Measurements from ENCODE around the gene HES5.
"Not testable (repeated sequence)": the region's sequence is repeated elsewhere in the genome, so short reads cannot be mapped to it uniquely, and the experiment has no call there.

The HES5 gene

GRCh38 chr1:2573250-2573920 is 43.3 kb upstream of the HES5 start:
- TF ChIP-seq CTCF (IDR thresholded peaks at IDR 0.05; ENCODE audit: low read depth, low read length) (no peak), MAX (IDR thresholded peaks at IDR 0.05; ENCODE audit: low read depth, low read length) (no peak), MYC (IDR thresholded peaks at IDR 0.05; ENCODE audit: low read depth, low read length) (no peak)
- no peak for DNase-seq (ENCODE audit: low read depth)
- H3K4me3 ChIP-seq (ENCODE audit: low read depth, low read length) = no peak overlapping the region

- TF ChIP-seq POLR2A (IDR thresholded peaks at IDR 0.05; ENCODE audit: extremely low read depth, insufficient read length) (no peak), MAX (IDR thresholded peaks at IDR 0.05; ENCODE audit: low read depth, low read length) (no peak), MYC (IDR thresholded peaks at IDR 0.05; ENCODE audit: low read depth, low read length) (no peak), CTCF (IDR thresholded peaks at IDR 0.05; ENCODE audit: low read depth, low read length) (no peak)
- no peak overlapping the region for H3K4me3 ChIP-seq (ENCODE audit: low read depth, low read length)
- DNase-seq (ENCODE audit: low read depth) = no peak
These were observed 41.3 kb upstream of the HES5 start for GRCh38 chr1:2571348-2571747.

GRCh38 chr1:2570332-2570731 is 40.3 kb upstream of the HES5 start:
- DNase-seq (ENCODE audit: low read depth) = no peak
- H3K4me3 ChIP-seq (ENCODE audit: low read depth, low read length) = no peak overlapping the region
- no peak for TF ChIP-seq CTCF (IDR thresholded peaks at IDR 0.05; ENCODE audit: low read depth, low read length)
- no peak for TF ChIP-seq POLR2A (IDR thresholded peaks at IDR 0.05; ENCODE audit: extremely low read depth, insufficient read length)
- TF ChIP-seq MAX (IDR thresholded peaks at IDR 0.05; ENCODE audit: low read depth, low read length) = no peak
- no peak for TF ChIP-seq MYC (IDR thresholded peaks at IDR 0.05; ENCODE audit: low read depth, low read length)

- H3K4me3 ChIP-seq (ENCODE audit: low read depth, low read length); DNase-seq (ENCODE audit: low read depth): not testable (repeated sequence)
These were observed 39.6 kb upstream of the HES5 start for GRCh38 chr1:2569703-2570102.

- no peak overlapping the region for H3K4me3 ChIP-seq (ENCODE audit: low read depth, low read length)
- TF ChIP-seq POLR2A (IDR thresholded peaks at IDR 0.05; ENCODE audit: extremely low read depth, insufficient read length) = no peak
- no peak for TF ChIP-seq MYC (IDR thresholded peaks at IDR 0.05; ENCODE audit: low read depth, low read length)
- TF ChIP-seq CTCF (IDR thresholded peaks at IDR 0.05; ENCODE audit: low read depth, low read length) = no peak
- TF ChIP-seq MAX (IDR thresholded peaks at IDR 0.05; ENCODE audit: low read depth, low read length) = no peak
- DNase-seq (ENCODE audit: low read depth) = no peak
These were observed 39.0 kb upstream of the HES5 start for GRCh38 chr1:2569060-2569459.

- H3K4me3 ChIP-seq (ENCODE audit: low read depth, low read length); DNase-seq (ENCODE audit: low read depth): not testable (repeated sequence)
These were observed 38.2 kb upstream of the HES5 start for GRCh38 chr1:2568187-2568816.

- no peak for DNase-seq (ENCODE audit: low read depth)
- H3K4me3 ChIP-seq (ENCODE audit: low read depth, low read length) = no peak overlapping the region
- TF ChIP-seq CTCF (IDR thresholded peaks at IDR 0.05; ENCODE audit: low read depth, low read length) = no peak
These were observed 37.1 kb upstream of the HES5 start for GRCh38 chr1:2567083-2567679.
